Gastroesophageal sphincter (tissue), 3 donors: ENCODE data around the gene LTA.

Experiments used
- CTCF ChIP-seq, 4 experiments: fragments of 200-600 bp in 2 of 4; fragments of 450-650 bp in 2 of 4; sonication (generic) in 1 of 4; IDR thresholded peaks; one replicate each; pipeline ENCODE4 v1.5.1; 2017 to 2019; ENCODE audit warnings: antibody characterized with exemption in 4 of 4, mild to moderate bottlenecking in 2 of 4, moderate library complexity in 2 of 4
- POLR2A ChIP-seq, 2 donors: fragments of 450-650 bp; IDR thresholded peaks; one replicate each; pipeline ENCODE4 v1.6.1; 2017; ENCODE audit warnings: antibody characterized with exemption in 2 of 2, mild to moderate bottlenecking in 2 of 2, moderate library complexity in 1 of 2
- POLR2AphosphoS5 ChIP-seq: sonication (generic); formaldehyde crosslinking; IDR thresholded peaks from one replicate; pipeline ENCODE4 v1.6.1; 2017; ENCODE audit warnings: antibody characterized with exemption

GRCh38 chr6:31528307-31528777 lies 43.7 kb upstream of the LTA start:
- TF ChIP-seq CTCF (IDR thresholded peaks at IDR 0.05) (no peak), POLR2A (IDR thresholded peaks at IDR 0.05) (no peak), POLR2AphosphoS5 (no peak)
